Raji (cell line): ENCODE results near the gene CAD.

Source experiments
- POLR2A ChIP-seq: IDR thresholded peaks from 2 replicates; pipeline ENCODE4 v1.6.1; 2011; ENCODE audit warnings: low read depth, low read length, control low read depth; ENCODE audit not compliant: insufficient read depth

Gene CAD

DNA sequence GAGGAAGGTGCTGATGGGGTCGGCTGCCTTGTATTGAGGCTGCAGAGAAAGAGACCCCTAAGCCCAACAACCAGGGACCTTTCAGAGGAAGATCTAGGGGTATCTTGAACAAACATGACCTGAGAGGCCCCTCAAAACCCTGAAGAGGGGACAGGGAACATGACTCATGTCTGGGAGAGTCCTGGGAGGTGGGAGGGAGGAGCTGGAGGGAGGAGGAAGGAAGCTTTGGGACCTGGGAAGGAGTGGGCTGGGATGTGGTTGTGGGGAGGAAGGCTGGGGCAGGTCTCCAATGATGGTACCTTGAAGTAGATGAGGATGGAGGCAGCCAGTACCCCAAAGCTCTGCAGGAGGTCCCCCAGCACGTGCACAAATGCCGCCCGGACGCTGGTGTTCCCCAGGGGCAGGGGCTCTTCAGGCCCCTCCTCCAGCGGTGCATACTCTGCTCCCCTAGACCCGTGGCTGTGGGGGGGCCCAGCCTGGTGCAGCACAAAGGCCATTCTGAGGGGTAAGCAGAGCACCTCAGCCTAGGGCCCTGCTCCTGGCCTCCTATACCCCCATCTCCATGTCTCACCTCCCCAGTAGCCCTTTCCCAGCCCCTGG is 39.8 kb downstream of the CAD start:
- TF ChIP-seq POLR2A, result no peak

DNA sequence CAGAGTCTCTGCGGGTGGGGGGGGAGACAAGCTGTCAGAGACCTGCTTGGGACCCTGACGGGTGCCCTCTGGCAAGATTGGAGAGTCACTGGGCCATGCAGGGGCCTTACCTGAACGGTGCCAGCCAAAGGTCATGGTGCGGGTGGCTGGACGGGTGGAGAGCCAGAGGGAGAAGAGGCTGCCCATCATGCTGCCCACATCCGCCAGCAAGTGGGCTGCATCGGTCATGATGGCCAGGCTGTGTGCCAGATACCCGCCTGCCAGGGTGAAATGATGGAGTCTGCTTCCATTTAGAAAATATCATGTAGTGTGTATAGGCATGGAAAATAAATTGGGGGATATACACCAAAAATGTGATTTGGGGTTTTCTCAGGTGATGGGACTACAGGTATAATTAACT is 40.9 kb downstream of the CAD start:
- TF ChIP-seq POLR2A, result no peak

DNA sequence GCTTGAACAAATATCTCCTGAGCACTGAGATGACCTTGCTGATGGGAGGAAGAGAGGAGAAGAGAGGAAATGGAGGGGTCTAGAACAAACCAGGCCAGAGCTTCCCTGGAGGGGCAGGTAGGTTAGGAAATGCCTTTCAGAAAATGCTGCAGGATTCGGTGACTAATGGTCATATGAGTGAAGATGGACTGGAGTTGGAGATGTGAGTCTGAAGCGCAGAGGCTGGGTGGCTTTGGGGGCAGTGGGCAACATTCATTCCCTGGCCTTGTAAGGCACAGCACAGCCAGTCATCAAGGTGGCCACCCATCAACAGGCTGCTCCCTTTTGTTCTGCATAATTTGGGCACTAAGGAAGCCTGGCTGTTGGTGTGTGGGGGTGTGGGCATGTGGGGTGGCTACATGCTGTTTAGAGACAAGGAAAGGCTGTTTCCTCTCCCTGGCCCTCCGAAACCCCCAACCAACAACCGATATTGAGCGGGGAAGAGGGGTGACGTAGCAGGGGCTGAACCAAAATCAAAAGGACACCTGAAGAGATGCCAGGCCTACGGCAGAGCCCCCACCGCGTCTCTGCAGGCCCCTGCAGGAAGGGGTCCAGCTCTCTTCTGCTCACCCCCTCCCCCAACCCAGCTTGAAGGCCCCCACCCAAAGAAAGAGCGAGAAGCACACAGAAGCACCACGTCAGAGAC is 44.2 kb downstream of the CAD start:
- TF ChIP-seq POLR2A, result no peak

DNA sequence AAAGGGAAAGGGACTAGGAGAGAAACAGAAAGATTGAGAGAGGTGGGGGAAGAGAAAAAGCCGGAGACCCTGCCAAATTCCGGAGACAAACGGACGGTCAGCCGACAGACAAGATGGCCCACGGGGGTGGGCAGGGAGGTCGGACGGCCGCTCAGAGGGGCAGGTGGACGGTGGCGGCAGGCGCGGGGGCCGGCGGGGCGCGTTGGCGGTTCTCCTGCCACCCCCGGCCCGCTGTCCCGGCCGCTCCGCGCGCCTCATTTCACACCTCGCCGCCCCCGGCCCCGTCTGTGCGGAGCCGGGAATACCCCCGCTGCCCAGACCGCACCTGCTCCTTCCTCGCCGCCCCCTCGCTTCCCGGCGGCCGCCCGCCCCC is 44.7 kb downstream of the CAD start:
- TF ChIP-seq POLR2A, result no peak

DNA sequence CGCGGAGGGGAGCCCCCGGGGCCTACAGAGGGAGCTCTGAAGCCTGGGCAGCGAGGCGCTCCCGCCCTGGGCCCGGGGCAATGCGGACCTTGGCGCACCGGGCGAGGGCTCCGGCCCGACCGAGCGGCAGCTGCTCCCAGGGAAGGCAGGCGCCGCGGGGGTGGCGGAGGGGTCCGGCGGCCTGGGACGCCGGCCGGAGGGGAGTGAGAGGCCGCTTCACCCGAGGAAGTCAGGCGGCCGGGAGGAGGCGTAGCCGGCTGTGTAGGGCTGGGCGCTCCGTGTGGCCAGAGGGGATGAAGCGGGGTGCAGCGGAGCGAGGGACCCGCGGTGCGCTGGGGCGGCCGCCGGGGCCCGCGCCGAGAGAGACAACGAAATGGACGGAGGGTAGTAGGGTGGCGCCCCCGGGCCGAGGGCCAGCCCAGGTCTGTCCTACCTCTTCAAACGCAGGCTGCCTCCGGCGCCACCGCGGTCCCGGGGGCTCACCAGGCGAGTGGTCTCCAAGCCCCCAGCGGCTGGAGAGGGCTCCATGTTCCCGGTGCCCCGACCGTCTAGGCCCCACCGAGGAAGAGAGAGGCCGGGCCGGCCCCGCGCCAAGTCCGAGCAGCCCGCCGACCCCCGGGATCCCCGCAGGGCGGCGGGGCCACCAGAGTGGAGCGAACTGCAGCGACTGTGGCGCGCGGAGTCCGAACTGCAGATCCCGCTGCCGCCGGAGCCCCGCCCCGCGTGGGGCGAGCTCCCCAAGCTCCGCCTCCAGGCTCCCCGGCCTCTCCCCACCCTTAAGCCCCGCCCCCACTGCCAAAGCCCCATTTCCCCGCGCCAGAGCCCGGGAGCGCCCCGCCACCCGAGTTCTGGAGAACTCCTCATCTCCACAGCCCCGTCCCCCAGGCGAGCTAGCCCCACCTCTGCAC is 45.5 kb downstream of the CAD start, which contains the start of gene SLC30A3:
Gene SLC30A3, minus strand, starts transcription at position 669 of the 908 bp plus-strand sequence. Its CDS starts 141 bp downstream, at position 528.
- TF ChIP-seq POLR2A, result no peak

DNA sequence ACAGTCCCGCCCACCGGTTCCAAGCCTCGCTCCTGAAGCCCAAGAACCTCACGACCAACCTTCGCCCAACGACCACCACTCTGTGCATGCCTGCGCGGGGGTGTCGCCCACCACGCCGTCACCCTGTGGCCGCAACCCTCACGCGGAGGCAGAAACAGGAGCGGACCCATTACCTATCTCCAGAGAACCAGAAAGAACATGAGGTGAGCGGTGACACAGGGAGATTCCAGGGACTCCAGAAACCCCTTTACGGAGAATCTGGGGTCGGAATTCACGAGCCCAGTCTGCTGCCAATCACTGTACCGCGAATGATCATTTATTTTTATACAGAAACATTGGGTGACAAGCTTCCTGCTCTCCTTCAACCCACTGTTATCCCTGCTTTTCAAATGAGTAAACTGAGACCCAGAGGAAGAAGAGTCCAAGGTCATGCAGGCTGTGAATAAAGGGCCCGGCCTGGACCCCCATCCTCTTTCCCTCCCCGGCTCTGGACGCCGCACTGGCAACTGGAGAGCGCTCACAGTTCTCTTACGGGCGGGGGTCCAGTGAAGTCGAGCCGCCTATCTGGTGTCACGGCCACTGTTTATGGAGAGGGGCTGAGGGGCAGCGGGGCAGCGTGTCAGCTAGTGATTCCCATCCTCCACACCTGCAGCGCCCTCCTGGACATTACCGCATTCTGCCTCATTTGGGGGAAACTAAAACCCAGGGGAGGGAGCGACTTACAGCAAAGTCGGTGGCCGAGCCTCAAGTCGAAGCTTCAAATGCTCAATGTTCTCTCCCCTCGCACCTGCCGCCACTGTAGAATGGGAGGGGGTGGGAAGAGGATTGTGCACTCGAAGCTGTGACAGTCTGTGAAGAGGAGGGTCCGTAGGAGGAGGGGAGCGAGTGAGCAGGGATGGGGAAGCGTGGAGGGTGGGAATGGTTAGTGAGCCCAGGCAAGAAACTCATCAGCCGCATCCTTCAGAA is 46.4 kb downstream of the CAD start:
- TF ChIP-seq POLR2A, result no peak

DNA sequence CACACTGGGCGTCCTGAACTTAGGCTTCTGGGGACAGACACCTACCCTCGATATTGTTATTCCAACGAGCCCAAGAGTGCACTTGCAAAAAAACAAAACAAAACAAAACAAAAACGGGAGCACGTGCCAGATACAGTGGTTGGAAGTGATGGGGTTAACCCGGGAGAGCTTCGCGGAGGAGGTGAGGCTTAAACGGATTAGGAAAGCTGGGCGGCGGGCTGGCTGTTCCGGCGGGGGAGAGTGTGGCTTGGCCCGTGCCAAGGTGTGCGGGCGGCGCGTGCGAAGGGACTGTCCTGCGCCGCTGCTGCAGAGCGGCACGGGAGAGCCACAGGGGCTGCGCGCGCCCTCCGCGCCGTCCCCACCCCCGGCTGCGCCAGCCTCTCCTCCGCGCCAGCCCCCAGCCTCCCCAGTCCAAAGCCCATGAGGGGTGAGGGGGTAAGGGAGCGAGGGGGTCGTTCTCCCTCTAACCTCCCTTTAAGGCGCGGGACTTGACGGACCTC is 47.1 kb downstream of the CAD start:
- TF ChIP-seq POLR2A, result no peak

DNA sequence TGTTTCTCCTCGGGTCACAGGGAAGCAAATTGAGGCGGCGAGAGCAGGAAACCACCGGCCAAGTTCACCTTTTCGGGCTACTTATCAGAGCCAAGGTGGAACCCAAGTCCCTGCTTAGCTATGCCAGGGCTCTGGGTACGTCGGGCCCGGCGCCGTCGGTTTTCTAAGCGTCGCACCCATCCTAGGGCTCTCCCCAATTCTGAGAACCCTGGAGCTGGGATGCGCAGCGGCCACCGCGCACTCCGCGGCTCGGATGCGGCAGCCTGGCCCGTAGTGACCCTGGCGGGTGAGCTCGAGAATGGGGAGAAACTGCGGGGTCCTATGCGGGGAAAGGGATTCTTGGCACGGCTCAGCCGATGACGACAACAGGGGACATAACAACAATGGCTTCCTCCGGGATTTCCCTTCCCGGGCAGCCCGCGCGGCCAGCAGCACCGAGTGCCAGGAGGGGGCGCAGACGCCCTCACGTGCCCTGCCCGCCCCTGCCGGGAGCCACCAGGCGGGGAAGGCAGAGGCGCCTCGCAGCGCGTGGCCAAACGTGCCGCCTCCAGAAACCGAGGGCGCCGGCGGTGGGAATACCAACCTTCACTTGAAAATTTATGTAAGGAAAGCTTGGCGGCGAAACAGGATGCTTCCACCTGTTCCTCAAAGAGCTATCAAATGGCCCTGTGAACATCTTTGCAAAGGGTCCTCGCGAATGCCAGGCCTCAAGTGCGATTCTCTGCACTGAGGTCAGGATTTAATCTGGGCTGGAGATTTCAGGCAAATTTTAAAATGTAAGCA is 47.8 kb downstream of the CAD start:
- TF ChIP-seq POLR2A, result no peak

DNA sequence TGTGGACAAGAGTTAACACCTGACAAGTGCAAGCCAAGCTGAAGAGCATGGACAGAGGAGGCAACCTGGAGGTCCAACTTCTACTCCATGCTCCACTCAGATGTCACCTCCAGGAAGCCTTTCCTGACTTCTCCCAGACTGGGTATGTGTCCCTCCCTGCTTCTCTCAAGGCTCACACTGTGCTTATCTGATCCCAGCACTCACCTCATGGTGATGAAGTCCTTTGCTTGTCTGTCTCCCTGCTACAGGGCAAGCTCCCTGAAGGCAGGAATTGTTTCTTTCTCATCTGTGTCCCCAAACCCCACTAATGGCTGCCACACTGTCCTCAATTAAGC is 48.3 kb downstream of the CAD start:
- TF ChIP-seq POLR2A, result no peak

DNA sequence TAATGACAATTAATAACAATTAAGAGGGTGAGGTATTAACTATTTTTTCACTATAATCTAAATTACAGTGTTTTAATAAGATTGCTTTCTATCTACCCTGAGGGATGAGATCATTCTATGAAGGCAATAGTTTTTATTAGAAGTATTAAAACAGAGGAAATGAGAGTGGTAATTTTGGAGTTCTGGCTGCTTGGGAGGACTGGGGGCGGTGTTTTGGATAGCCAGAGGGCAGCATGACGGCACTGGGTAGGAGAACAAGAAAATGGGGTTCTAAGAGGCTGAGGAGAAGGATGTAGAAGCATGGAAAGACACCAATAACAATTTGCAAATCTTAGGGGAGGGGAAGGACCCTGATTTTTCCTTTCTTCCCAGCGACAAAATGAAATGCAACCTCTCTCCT is 53.0 kb downstream of the CAD start:
- TF ChIP-seq POLR2A, result no peak

DNA sequence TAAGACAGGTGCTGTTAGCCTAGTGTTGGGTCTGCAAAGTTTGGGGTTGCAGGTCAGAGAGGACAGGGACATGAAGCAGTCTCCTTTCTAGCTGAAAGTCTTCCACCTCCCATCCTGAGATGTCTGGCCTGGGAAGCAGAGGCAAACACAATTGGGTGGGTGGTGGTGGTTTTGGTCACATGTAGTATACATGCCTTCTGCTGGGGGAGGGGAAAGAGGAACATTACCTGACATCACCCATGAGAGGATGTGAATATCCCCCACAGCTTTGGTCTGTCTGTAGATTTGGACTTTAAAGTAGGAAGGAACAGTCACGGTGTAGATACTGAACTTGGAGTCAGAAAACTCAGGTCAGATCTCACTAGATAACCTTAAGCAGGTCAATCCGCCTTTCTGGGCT is 53.5 kb downstream of the CAD start:
- no peak for TF ChIP-seq POLR2A

DNA sequence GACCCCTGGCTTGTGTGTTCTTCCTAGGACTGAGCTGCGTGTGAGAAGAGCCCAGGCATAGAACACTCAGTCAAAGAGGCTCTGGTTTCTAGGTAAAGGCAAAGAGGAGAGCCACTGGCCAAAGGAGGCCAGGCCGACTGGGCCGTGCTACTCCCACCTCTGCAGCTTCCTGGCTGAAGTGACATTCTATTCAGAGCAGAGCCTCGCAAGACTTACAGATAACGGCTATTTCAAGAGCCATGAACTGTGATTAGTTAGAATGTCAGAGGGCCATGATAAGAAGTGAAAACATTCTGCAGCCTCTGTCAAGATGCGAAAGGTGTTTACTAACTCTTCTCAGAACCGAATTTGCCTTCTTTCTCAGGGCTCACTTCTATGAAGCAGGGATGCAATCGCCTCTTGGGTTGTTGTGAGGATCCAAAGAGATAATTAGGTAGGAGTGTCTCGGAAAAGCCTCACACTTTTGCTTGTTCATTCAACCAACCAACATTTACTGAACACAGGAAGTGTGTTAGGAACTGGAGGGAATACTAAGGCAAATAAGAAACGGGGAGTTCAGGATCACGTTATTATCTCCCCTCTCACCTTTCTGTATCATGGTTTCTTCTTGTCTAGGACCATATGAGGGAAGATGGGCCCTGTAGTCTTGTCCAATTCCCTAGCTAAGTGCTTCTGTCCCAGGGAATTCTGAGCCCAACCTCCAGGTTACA is 54.6 kb downstream of the CAD start:
- TF ChIP-seq POLR2A, result no peak
